H9 (cell line): Measurements from ENCODE around the gene ZNF483. TPM values are rescaled to one million over a fixed set of nuclear protein-coding genes. Genes with fewer than 3 reads are reported as not detected.

ENCODE experiments used
- DNase-seq: peaks from one replicate; pipeline ENCODE4 v3.0.0-alpha.2; 2017
- H2AFZ ChIP-seq: one replicate; pipeline ENCODE4 v1.6.1; 2013; ENCODE audit warnings: mild to moderate bottlenecking, low read length, control low read depth, moderate library complexity
- H2AK5ac ChIP-seq: 2 replicates; pipeline ENCODE4 v1.6.1; 2013; ENCODE audit warnings: low read length, control low read depth, mixed read lengths; ENCODE audit not compliant: insufficient read length
- H2BK120ac ChIP-seq: one replicate; pipeline ENCODE4 v1.6.1; 2013; ENCODE audit warnings: low read depth, mild to moderate bottlenecking, low read length, control low read depth, inconsistent platforms; ENCODE audit not compliant: poor library complexity, severe bottlenecking
- H2BK12ac ChIP-seq: 2 replicates; pipeline ENCODE4 v1.6.1; 2013; ENCODE audit warnings: low read length, control low read depth, mixed read lengths, low read depth; ENCODE audit not compliant: insufficient read length
- H2BK15ac ChIP-seq: 2 replicates; pipeline ENCODE4 v1.6.1; 2013; ENCODE audit warnings: low read depth, low read length, control low read depth
- H2BK20ac ChIP-seq: one replicate; pipeline ENCODE4 v1.6.1; 2013; ENCODE audit warnings: low read depth, mild to moderate bottlenecking, low read length, control low read depth, inconsistent platforms; ENCODE audit not compliant: poor library complexity, severe bottlenecking
- H2BK5ac ChIP-seq: 2 replicates; pipeline ENCODE4 v1.6.1; 2013; ENCODE audit warnings: low read length, control low read depth, mixed read lengths; ENCODE audit not compliant: insufficient read length
- H3K14ac ChIP-seq: 2 replicates; pipeline ENCODE4 v1.6.1; 2013; ENCODE audit warnings: low read length, control low read depth; ENCODE audit not compliant: insufficient read depth
- H3K18ac ChIP-seq: 2 replicates; pipeline ENCODE4 v1.6.1; 2013; ENCODE audit warnings: low read depth, mild to moderate bottlenecking, mixed read lengths, low read length, control low read depth; ENCODE audit not compliant: insufficient read length
- H3K23ac ChIP-seq: 2 replicates; pipeline ENCODE4 v1.6.1; 2013; ENCODE audit warnings: low read length, control low read depth, mixed read lengths, low read depth; ENCODE audit not compliant: insufficient read length
- H3K23me2 ChIP-seq: 2 replicates; pipeline ENCODE4 v1.6.1; 2013; ENCODE audit warnings: low read depth, mild to moderate bottlenecking, mixed read lengths, low read length, control low read depth; ENCODE audit not compliant: insufficient read length, poor library complexity, severe bottlenecking
- H3K27ac ChIP-seq: 2 replicates; pipeline ENCODE4 v1.5.1; 2013; ENCODE audit warnings: low read length, control low read depth, mixed read lengths, low read depth; ENCODE audit not compliant: insufficient read length
- H3K27me3 ChIP-seq: 2 replicates; pipeline ENCODE4 v1.6.1; 2013; ENCODE audit warnings: low read length, control low read depth, inconsistent platforms; ENCODE audit not compliant: insufficient read depth
- H3K4ac ChIP-seq: 2 replicates; pipeline ENCODE4 v1.6.1; 2013; ENCODE audit warnings: low read depth, mild to moderate bottlenecking, control low read depth, inconsistent platforms, low read length, moderate library complexity
- H3K4me1 ChIP-seq: 2 replicates; pipeline ENCODE4 v1.6.1; 2013; ENCODE audit warnings: low read length, control low read depth, inconsistent platforms; ENCODE audit not compliant: insufficient read depth
- H3K4me2 ChIP-seq: 2 replicates; pipeline ENCODE4 v1.6.1; 2013; ENCODE audit warnings: low read length, control low read depth, mixed read lengths; ENCODE audit not compliant: insufficient read length, insufficient read depth
- H3K56ac ChIP-seq: 2 replicates; pipeline ENCODE4 v1.6.1; 2013; ENCODE audit warnings: low read depth, mild to moderate bottlenecking, mixed read lengths, low read length, control low read depth; ENCODE audit not compliant: insufficient read length
- H3K79me1 ChIP-seq: 2 replicates; pipeline ENCODE4 v1.6.1; 2013; ENCODE audit warnings: low read depth, mild to moderate bottlenecking, moderate library complexity, low read length, control low read depth, inconsistent platforms; ENCODE audit not compliant: insufficient read depth, poor library complexity, severe bottlenecking
- H3K79me2 ChIP-seq: 2 replicates; pipeline ENCODE4 v1.6.1; 2013; ENCODE audit warnings: low read length, control low read depth, inconsistent platforms; ENCODE audit not compliant: insufficient read depth
- H3K9ac ChIP-seq: 2 replicates; pipeline ENCODE4 v1.6.1; 2013; ENCODE audit warnings: low read length, control low read depth, mixed read lengths; ENCODE audit not compliant: insufficient read length; ENCODE audit errors: extremely low read depth
- H3K9me3 ChIP-seq: one replicate; pipeline ENCODE4 v1.6.1; 2013; ENCODE audit warnings: low read depth, low read length, inconsistent platforms; ENCODE audit not compliant: control insufficient read depth
- H3T11ph ChIP-seq: one replicate; pipeline ENCODE4 v1.6.1; 2013; ENCODE audit warnings: mild to moderate bottlenecking, low read length, control low read depth, inconsistent platforms
- H4K20me1 ChIP-seq: one replicate; pipeline ENCODE4 v1.6.1; 2013; ENCODE audit not compliant: control insufficient read depth, insufficient read length, insufficient read depth
- H4K5ac ChIP-seq: 2 replicates; pipeline ENCODE4 v1.6.1; 2013; ENCODE audit warnings: low read depth, mild to moderate bottlenecking, mixed read lengths, low read length, control low read depth; ENCODE audit not compliant: insufficient read length
- H4K8ac ChIP-seq: replicated peaks from 2 replicates; pipeline ENCODE4 v1.6.1; 2013; ENCODE audit warnings: low read length, control low read depth, mixed read lengths, low read depth; ENCODE audit not compliant: insufficient read length
- H4K91ac ChIP-seq: 2 replicates; pipeline ENCODE4 v1.6.1; 2013; ENCODE audit warnings: low read depth, mild to moderate bottlenecking, moderate library complexity, mixed read lengths, low read length, control low read depth; ENCODE audit not compliant: insufficient read length
- H3K27ac Mint-ChIP-seq, 3 experiments: 2 replicates in 2 of 3; 3 replicates in 1 of 3; pipeline ENCODE4 v1.8.0; 2020 to 2021; ENCODE audit warnings: mixed read lengths in 3 of 3, mild to moderate bottlenecking in 1 of 3, moderate library complexity in 1 of 3
- H3K27me3 Mint-ChIP-seq: 2 replicates; pipeline ENCODE4 v1.8.0; 2021; ENCODE audit warnings: low read depth, mild to moderate bottlenecking, moderate library complexity, mixed read lengths
- H3K36me3 Mint-ChIP-seq, 3 experiments: 2 replicates in 2 of 3; 3 replicates in 1 of 3; pipeline ENCODE4 v1.8.0; 2020 to 2021; ENCODE audit warnings: low read depth in 3 of 3, mixed read lengths in 3 of 3; ENCODE audit not compliant: insufficient read depth in 1 of 3
- H3K4me1 Mint-ChIP-seq, 2 experiments: 2 replicates each; pipeline ENCODE4 v1.8.0; 2020; ENCODE audit warnings: mixed read lengths in 2 of 2
- H3K4me3 Mint-ChIP-seq, 2 experiments: 2 replicates in 1 of 2; 3 replicates in 1 of 2; pipeline ENCODE4 v1.8.0; 2020 to 2021; ENCODE audit warnings: mild to moderate bottlenecking in 2 of 2, mixed read lengths in 2 of 2, moderate library complexity in 1 of 2
- H3K9me3 Mint-ChIP-seq, 2 experiments: 2 replicates in 1 of 2; 3 replicates in 1 of 2; pipeline ENCODE4 v1.8.0; 2020; ENCODE audit warnings: mild to moderate bottlenecking in 2 of 2, mixed read lengths in 2 of 2, moderate library complexity in 1 of 2
- WGBS: extraction: QIAGEN DNeasy Blood & Tissue Kit; methylation state at CpG from one replicate; pipeline ENCODE4 v1.1.7; 2013; ENCODE audit warnings: missing lambda C conversion rate, low lambda C conversion rate, mixed read lengths; ENCODE audit not compliant: insufficient read length; ENCODE audit errors: extremely low coverage; 5-methylcytosine and 5-hydroxymethylcytosine counted together
- total RNA-seq: library from RNA; stranded (reverse); gene quantifications from 2 replicates; pipeline ENCODE4 v1.2.1, GENCODE V29; 2021
- TF ChIP-seq, protein P1 (sequence below): fragments of 200-600 bp; sonication (generic); conservative IDR thresholded peaks from 3 replicates; pipeline ENCODE4 v1.8.0; 2021; ENCODE audit warnings: antibody characterized with exemption, mild to moderate bottlenecking

ZNF483 gene
- total RNA-seq, 1 experiment from 2014 or later, result 48.1 TPM

DNA sequence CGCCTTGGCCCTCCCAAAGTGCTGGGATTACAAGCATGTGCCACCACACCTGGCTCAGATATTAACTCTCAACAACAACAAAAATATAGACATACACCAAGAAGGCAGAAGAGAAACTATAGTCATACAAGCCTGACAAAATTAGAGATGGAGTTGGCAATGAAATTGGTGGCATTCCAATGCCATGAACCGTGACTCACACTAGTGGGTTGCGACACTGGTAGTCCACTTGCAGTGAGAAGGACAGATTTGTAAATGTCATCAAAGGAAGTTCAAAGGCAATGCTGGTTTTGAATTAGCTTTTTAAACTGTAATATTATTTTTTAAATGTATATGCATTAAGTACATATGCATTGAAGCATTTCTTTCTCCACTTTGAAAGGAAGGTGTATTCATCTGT, 97.6 kb downstream of the ZNF483 start:
- no peak overlapping the region for H2BK5ac ChIP-seq
- Mint-ChIP-seq H3K36me3 (no peaks in the 10 kb centered on the region), H3K9me3 (peaks cover 2 to 4% of the 10 kb centered on the region in 2 experiments; a peak in 3 of 5 replicates), H3K4me3 (no peak overlapping the region), H3K27ac (no peak overlapping the region), H3K27me3 (no peaks in the 10 kb centered on the region), H3K4me1 (peaks cover 14 to 16% of the 10 kb centered on the region in 2 experiments)
- H3K23ac ChIP-seq, result no peak overlapping the region
- no CpG with 5 or more reads among the region's 3 CpGs for WGBS
- no peak overlapping the region for H3K27ac ChIP-seq
- H2AK5ac ChIP-seq, result no peak overlapping the region
- no peak overlapping the region for H2BK120ac ChIP-seq
- no peak overlapping the region for H2BK12ac ChIP-seq
- H3K56ac ChIP-seq, result no peak overlapping the region
- no peak overlapping the region for H2BK15ac ChIP-seq
- peaks cover 2% of the 10 kb centered on the region; the same call in 1 of the 2 replicates for H3K27me3 ChIP-seq
- H3K4ac ChIP-seq, result no peak overlapping the region
- H4K20me1 ChIP-seq, result no peaks in the 10 kb centered on the region
- TF ChIP-seq, protein P1, sequence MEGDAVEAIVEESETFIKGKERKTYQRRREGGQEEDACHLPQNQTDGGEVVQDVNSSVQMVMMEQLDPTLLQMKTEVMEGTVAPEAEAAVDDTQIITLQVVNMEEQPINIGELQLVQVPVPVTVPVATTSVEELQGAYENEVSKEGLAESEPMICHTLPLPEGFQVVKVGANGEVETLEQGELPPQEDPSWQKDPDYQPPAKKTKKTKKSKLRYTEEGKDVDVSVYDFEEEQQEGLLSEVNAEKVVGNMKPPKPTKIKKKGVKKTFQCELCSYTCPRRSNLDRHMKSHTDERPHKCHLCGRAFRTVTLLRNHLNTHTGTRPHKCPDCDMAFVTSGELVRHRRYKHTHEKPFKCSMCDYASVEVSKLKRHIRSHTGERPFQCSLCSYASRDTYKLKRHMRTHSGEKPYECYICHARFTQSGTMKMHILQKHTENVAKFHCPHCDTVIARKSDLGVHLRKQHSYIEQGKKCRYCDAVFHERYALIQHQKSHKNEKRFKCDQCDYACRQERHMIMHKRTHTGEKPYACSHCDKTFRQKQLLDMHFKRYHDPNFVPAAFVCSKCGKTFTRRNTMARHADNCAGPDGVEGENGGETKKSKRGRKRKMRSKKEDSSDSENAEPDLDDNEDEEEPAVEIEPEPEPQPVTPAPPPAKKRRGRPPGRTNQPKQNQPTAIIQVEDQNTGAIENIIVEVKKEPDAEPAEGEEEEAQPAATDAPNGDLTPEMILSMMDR, result no peak
- no peaks in the 10 kb centered on the region for H3K23me2 ChIP-seq
- no peaks in the 10 kb centered on the region for H3K9me3 ChIP-seq
- no peak overlapping the region for H4K5ac ChIP-seq
- no peak overlapping the region for H3T11ph ChIP-seq
- no peak overlapping the region for H4K8ac ChIP-seq
- no peak overlapping the region for H3K4me2 ChIP-seq
- H3K18ac ChIP-seq, result no peak overlapping the region
- DNase-seq, result no peak
- no peaks in the 10 kb centered on the region for H3K79me1 ChIP-seq
- H4K91ac ChIP-seq, result no peak overlapping the region
- H3K9ac ChIP-seq, result no peak overlapping the region
- H2BK20ac ChIP-seq, result no peak overlapping the region
- no peak overlapping the region for H2AFZ ChIP-seq
- H3K79me2 ChIP-seq, result no peaks in the 10 kb centered on the region
- H3K4me1 ChIP-seq, result no peaks in the 10 kb centered on the region; the same call in 1 of the 2 replicates
- H3K14ac ChIP-seq, result no peak overlapping the region

Other genes starting within 250 kb of the ZNF483 start
- gene OR2K2, start 195.0 kb upstream of the ZNF483 start, total RNA-seq, result not detected in 2 replicates
- 106 and 108 TPM in 2 replicates for gene ECPAS, start 40.8 kb upstream of the ZNF483 start, total RNA-seq
- gene PTGR1, start 74.5 kb downstream of the ZNF483 start, total RNA-seq, result 43.5 and 45.2 TPM in 2 replicates
- gene DNAJC25, start 106.2 kb downstream of the ZNF483 start, total RNA-seq, result 7.6 and 8.4 TPM in 2 replicates
- 31.0 and 33.4 TPM in 2 replicates for gene GNG10, start 136.4 kb downstream of the ZNF483 start, total RNA-seq